HepG2 (cell line): ENCODE data around the gene TFCP2L1. TPM values are rescaled to one million over a fixed set of nuclear protein-coding genes. Genes with fewer than 3 reads are reported as not detected.

ENCODE experiments used
- ATAC-seq: fragments of 200-7000 bp; cut with Tn5 transposase; 3 replicates; pipeline ENCODE4 v1.9.1; 2020; ENCODE audit warnings: mild to moderate bottlenecking, moderate library complexity
- BruUV-seq: library from RNA; stranded (reverse); fragments of 400-500 nt; replicated peaks from 2 replicates; lab custom pipeline; 2021; lab: Mats Ljungman, UMichigan
- CTCF ChIA-PET: fragments of 300-600 bp; formaldehyde crosslinking; extraction: SDS; loops from one replicate; lab custom pipeline; 2021; ENCODE audit warnings: low total read pairs, inconsistent platforms, low intra/inter-chr PET ratio; lab: Yijun Ruan, JAX
- POLR2A ChIA-PET: fragments of 350-600 bp; sonication (Branson Sonifier 250); formaldehyde crosslinking; loops from one replicate; lab custom pipeline; 2020; ENCODE audit warnings: antibody characterized with exemption, inconsistent platforms; lab: Yijun Ruan, JAX
- DNase-seq: peaks from one replicate; pipeline ENCODE4 v3.0.0-alpha.2; 2015; ENCODE audit warnings: low spot score
- FAIRE-seq: peaks from 3 replicates; lab custom pipeline; 2011; peaks lifted over from hg19 to GRCh38; lab: Jason Lieb, UNC
- H2AFZ ChIP-seq: one replicate; pipeline ENCODE4 v1.6.1; 2011; ENCODE audit warnings: low read length, inconsistent platforms
- H3K27ac ChIP-seq: fragments of 300-600 bp; 3 replicates; pipeline ENCODE4 v1.8.0; 2011; ENCODE audit warnings: mixed run types, mild to moderate bottlenecking, mixed read lengths, low read length, inconsistent platforms; ENCODE audit not compliant: insufficient read depth; ENCODE audit errors: extremely low read length
- H3K27me3 ChIP-seq, 2 experiments: fragments of 200-600 bp in 1 of 2; 2 replicates in 1 of 2; 3 replicates in 1 of 2; pipeline versions ENCODE4 v1.6.0 to v1.8.0; 2011; ENCODE audit warnings: low read length in 2 of 2, mild to moderate bottlenecking in 2 of 2, moderate library complexity in 2 of 2, inconsistent platforms in 1 of 2; ENCODE audit not compliant: insufficient read depth in 2 of 2, control insufficient read depth in 1 of 2
- H3K36me3 ChIP-seq, 2 experiments: fragments of 200-600 bp in 1 of 2; replicated peaks in 1 of 2; 2 replicates in 1 of 2; 3 replicates in 1 of 2; pipeline versions ENCODE4 v1.5.1 to v1.8.0; 2011; ENCODE audit warnings: low read length in 2 of 2, inconsistent platforms in 1 of 2; ENCODE audit not compliant: insufficient read depth in 2 of 2, control insufficient read depth in 1 of 2
- H3K4me1 ChIP-seq: 2 replicates; pipeline ENCODE4 v1.5.1; 2012; ENCODE audit warnings: low read length, inconsistent platforms; ENCODE audit not compliant: insufficient read depth
- H3K4me2 ChIP-seq: 2 replicates; pipeline ENCODE4 v1.6.0; 2011; ENCODE audit warnings: low read depth, low read length, inconsistent platforms
- H3K4me3 ChIP-seq, 3 experiments: fragments of 200-600 bp in 1 of 3; sonication (generic), shearing (Covaris generic) in 1 of 3; replicated peaks in 1 of 3; 2 replicates each; pipeline ENCODE4 v1.5.1; 2011 to 2016; ENCODE audit warnings: low read length in 3 of 3, inconsistent platforms in 2 of 3, low read depth in 2 of 3, mild to moderate bottlenecking in 2 of 3, control low read depth in 1 of 3, mixed read lengths in 1 of 3; ENCODE audit not compliant: insufficient read depth in 1 of 3
- H3K79me2 ChIP-seq: one replicate; pipeline ENCODE4 v1.6.1; 2011; ENCODE audit warnings: low read length, inconsistent platforms; ENCODE audit not compliant: insufficient read depth
- H3K9ac ChIP-seq: 2 replicates; pipeline ENCODE4 v1.6.0; 2011; ENCODE audit warnings: mild to moderate bottlenecking, low read depth, low read length, inconsistent platforms; ENCODE audit not compliant: insufficient read depth
- H3K9me3 ChIP-seq: 2 replicates; pipeline ENCODE4 v1.5.1; 2012; ENCODE audit warnings: mild to moderate bottlenecking, low read length
- H4K20me1 ChIP-seq: 2 replicates; pipeline ENCODE4 v1.6.0; 2011; ENCODE audit warnings: inconsistent platforms, mild to moderate bottlenecking, low read length, moderate library complexity; ENCODE audit not compliant: insufficient read depth
- HOXA5 ChIP-seq: sonication (generic); formaldehyde crosslinking; IDR thresholded peaks from 2 replicates; pipeline ENCODE4 v1.4.0; 2020; ENCODE audit warnings: missing genetic modification reagents
- NFIB ChIP-seq: sonication (generic); formaldehyde crosslinking; IDR thresholded peaks from 2 replicates; pipeline ENCODE4 v1.9.0; 2021; ENCODE audit warnings: missing genetic modification reagents, mild to moderate bottlenecking, borderline replicate concordance
- PCBP1 ChIP-seq: fragments of 200-400 bp; formaldehyde crosslinking; IDR thresholded peaks from 2 replicates; pipeline ENCODE4 v1.6.1; 2017; ENCODE audit warnings: mild to moderate bottlenecking, low read depth, low read length, borderline replicate concordance
- SMARCE1 ChIP-seq: fragments of 450-650 bp; IDR thresholded peaks from 2 replicates; pipeline ENCODE4 v1.6.1; 2017; ENCODE audit warnings: borderline replicate concordance
- SP2 ChIP-seq: sonication (generic); formaldehyde crosslinking; IDR thresholded peaks from 2 replicates; pipeline ENCODE4 v1.5.1; 2020; ENCODE audit warnings: mild to moderate bottlenecking, missing genetic modification reagents
- ZBTB3 ChIP-seq: sonication (generic); formaldehyde crosslinking; IDR thresholded peaks from 2 replicates; pipeline ENCODE4 v1.4.0; 2020; ENCODE audit warnings: low read depth, mild to moderate bottlenecking, moderate library complexity, missing genetic modification reagents, borderline replicate concordance
- ZNF124 ChIP-seq: sonication (generic); formaldehyde crosslinking; IDR thresholded peaks from 2 replicates; pipeline ENCODE4 v1.4.0; 2020; ENCODE audit warnings: missing genetic modification reagents
- ZNF510 ChIP-seq: sonication (generic); formaldehyde crosslinking; IDR thresholded peaks from 2 replicates; pipeline ENCODE4 v1.4.0; 2020; ENCODE audit warnings: low read depth, mild to moderate bottlenecking, missing genetic modification reagents
- ZNF713 ChIP-seq: sonication (generic); formaldehyde crosslinking; IDR thresholded peaks from 2 replicates; pipeline ENCODE4 v1.4.0; 2020; ENCODE audit warnings: mild to moderate bottlenecking, missing genetic modification reagents
- ZNF790 ChIP-seq: sonication (generic); formaldehyde crosslinking; IDR thresholded peaks from 2 replicates; pipeline ENCODE4 v1.8.0; 2022; ENCODE audit warnings: missing genetic modification reagents, mild to moderate bottlenecking, borderline replicate concordance
- WGBS: methylation state at CpG from one replicate; pipeline ENCODE4 v1.1.6; 2017; ENCODE audit warnings: low lambda C conversion rate; 5-methylcytosine and 5-hydroxymethylcytosine counted together
- in situ Hi-C: cut with HindIII; loops from 2 replicates; pipeline ENCODE4 v1.10.0; 2017; ENCODE audit warnings: low pct_unique_long_range_greater_than_20kb; ENCODE audit not compliant: extremely low pct_ligation_motif_present
- intact Hi-C: fragments of 100-400 bp; cut with micrococcal nuclease; formaldehyde crosslinking; loops from one replicate; pipeline ENCODE4 v1.10.0; 2022; ENCODE audit not compliant: unreplicated experiment
- polyA plus RNA-seq, 8 experiments: library from polyadenylated mRNA; depleted of rRNA in 3 of 8; stranded (reverse) in 7 of 8; unstranded in 1 of 8; fragments of >200 nt; fragmentation: Illumina TruSeq in 4 of 8; extraction: Trizol in 4 of 8; gene quantifications; 2 replicates each; pipeline versions ENCODE4 v1.2.1 to v1.2.3, GENCODE V29; 2011 to 2016; ENCODE audit warnings: low read depth in 4 of 8, missing spikeins in 1 of 8, mixed read lengths in 1 of 8; ENCODE audit not compliant: insufficient read depth in 1 of 8
- total RNA-seq, 5 experiments: library from RNA; depleted of rRNA; stranded (reverse); fragments of >200 nt; fragmentation: Illumina TruSeq; extraction: Trizol; gene quantifications; 2 replicates each; pipeline ENCODE4 v1.2.3, GENCODE V29; 2016; ENCODE audit warnings: low read depth in 1 of 5
- TF ChIP-seq, protein P1 (sequence below): sonication (generic); formaldehyde crosslinking; IDR thresholded peaks from 2 replicates; pipeline ENCODE4 v1.4.0; 2020; ENCODE audit warnings: missing genetic modification reagents

The TFCP2L1 gene
- total and polyA plus RNA-seq, 2 of the 13 experiments (the other 11 are each of a cell fraction or from before 2014, with no cell fraction given), result under 0.01 TPM; not detected in 1

- TF ChIP-seq ZNF510 (CRISPR knock-in tag) (no peak), SP2 (CRISPR knock-in tag) (no peak), SMARCE1 (no peak), NFIB (no peak)
These were observed 99.4 kb downstream of the TFCP2L1 start (continued) for GRCh38 chr2:121185571-121186074.

DNA sequence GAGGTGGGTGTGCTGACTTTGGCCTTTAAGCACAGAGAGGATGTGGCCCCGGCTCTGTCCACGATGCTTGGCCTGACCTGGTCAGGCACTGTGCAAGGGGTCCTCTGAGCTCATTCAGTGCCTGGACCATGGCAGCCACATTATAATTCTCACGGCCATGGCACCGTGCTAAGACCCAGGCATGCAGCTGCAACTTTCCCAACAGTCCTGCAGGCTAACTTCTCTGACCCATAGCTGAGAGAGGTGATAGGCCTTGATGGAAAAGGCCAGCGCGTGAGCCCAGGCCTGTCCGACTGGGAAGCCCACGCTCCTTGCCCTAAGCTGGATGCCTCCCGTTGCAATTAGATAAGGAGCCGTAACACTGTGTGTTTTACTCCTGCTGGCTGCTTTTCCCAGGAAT, 99.9 kb downstream of the TFCP2L1 start:
- BruUV-seq, result no TSS peak

More for the DNA sequence above, 99.9 kb downstream of the TFCP2L1 start:
- H3K4me1 ChIP-seq, result no peaks in the 10 kb centered on the region
- H3K9ac ChIP-seq, result no peak overlapping the region
- DNase-seq (no peak), FAIRE-seq (no peak), ATAC-seq (no peak; the same call in none of the 3 replicates)
- in situ Hi-C loops, result no loop called here
- CTCF ChIA-PET, result no interaction called here
- no peaks in the 10 kb centered on the region; the same call in 1 of the 2 replicates for H4K20me1 ChIP-seq
- H3K27me3 ChIP-seq, result peaks cover 4 to 17% of the 10 kb centered on the region in 2 experiments; a peak in 2 of 5 replicates
- TF ChIP-seq PCBP1 (no peak), ZNF713 (CRISPR knock-in tag) (no peak), ZNF124 (CRISPR knock-in tag) (no peak), ZNF790 (CRISPR knock-in tag) (no peak), ZBTB3 (CRISPR knock-in tag) (no peak), HOXA5 (CRISPR knock-in tag) (no peak)
- TF ChIP-seq, protein P1, sequence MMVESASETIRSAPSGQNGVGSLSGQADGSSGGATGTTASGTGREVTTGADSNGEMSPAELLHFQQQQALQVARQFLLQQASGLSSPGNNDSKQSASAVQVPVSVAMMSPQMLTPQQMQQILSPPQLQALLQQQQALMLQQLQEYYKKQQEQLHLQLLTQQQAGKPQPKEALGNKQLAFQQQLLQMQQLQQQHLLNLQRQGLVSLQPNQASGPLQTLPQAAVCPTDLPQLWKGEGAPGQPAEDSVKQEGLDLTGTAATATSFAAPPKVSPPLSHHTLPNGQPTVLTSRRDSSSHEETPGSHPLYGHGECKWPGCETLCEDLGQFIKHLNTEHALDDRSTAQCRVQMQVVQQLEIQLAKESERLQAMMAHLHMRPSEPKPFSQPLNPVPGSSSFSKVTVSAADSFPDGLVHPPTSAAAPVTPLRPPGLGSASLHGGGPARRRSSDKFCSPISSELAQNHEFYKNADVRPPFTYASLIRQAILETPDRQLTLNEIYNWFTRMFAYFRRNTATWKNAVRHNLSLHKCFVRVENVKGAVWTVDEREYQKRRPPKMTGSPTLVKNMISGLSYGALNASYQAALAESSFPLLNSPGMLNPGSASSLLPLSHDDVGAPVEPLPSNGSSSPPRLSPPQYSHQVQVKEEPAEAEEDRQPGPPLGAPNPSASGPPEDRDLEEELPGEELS (CRISPR knock-in tag), result no peak
- 42% methylated on average over 8 of the region's 10 CpGs for WGBS
- H2AFZ ChIP-seq, result no peak overlapping the region
- H3K79me2 ChIP-seq, result no peaks in the 10 kb centered on the region
- H3K27ac ChIP-seq, result no peak overlapping the region
- no peak overlapping the region for H3K4me2 ChIP-seq
- no peaks in the 10 kb centered on the region for H3K9me3 ChIP-seq
- H3K4me3 ChIP-seq, result no peak overlapping the region
- H3K36me3 ChIP-seq, result no peaks in the 10 kb centered on the region
- POLR2A ChIA-PET, result no interaction called here
- intact Hi-C loops, result no loop called here
